CD4-positive, alpha-beta T cell treated with Interleukin-21 for 1 hour (primary cell): ENCODE data around the gene CLCF1.
A peak's percentile ranks its signal among the peaks of the same experiment; 100 is the strongest.
"Not testable (repeated sequence)": the region's sequence is repeated elsewhere in the genome, so short reads cannot be mapped to it uniquely, and the experiment has no call there.

Experiments
- DNase-seq: peaks from one replicate; pipeline ENCODE4 v3.0.0-alpha.2; 2020

CLCF1 gene

GRCh38 chr11:67321313-67321871 is 52.0 kb downstream of the CLCF1 start:
- no peak for DNase-seq

DNA sequence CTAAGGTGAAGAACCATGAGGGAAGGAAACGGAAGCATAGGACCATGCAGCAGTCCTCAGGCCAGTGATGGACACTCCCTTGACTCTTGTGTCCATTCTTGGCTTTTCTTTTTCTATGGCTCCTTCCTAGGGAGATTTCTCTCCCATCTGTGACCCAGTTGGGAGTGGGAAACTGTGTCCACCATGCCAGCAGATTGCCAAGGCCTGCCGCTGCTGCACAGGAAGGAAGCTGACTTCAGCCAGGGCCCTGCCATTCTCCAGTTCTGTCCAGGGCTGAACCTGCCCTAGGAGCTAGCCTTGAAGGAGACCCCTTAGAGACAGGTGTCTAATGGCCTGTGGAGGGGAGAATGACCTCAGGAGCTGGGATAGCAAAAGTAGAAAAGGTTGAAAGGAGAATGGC is 52.7 kb downstream of the CLCF1 start:
- DNase-seq: no peak

DNA sequence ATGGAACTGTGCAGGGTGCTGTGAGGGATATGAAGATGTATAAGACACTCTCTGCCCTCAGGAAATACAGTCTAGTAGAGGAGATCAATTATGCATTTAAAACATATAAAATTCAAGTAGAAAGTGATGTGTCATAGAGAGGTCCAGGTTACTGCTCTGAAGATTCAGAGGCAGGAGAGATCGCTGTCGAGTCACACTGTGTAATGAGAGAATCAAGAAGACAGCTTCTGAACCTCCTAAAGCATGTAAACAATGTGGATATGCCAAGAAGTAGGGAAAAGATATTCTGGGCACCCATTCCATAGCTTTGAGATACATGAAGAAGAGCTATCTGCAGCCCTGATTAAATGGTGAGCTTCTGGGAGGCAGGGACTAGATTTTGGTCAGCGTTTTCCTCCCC is 53.4 kb downstream of the CLCF1 start:
- DNase-seq: no peak

DNA sequence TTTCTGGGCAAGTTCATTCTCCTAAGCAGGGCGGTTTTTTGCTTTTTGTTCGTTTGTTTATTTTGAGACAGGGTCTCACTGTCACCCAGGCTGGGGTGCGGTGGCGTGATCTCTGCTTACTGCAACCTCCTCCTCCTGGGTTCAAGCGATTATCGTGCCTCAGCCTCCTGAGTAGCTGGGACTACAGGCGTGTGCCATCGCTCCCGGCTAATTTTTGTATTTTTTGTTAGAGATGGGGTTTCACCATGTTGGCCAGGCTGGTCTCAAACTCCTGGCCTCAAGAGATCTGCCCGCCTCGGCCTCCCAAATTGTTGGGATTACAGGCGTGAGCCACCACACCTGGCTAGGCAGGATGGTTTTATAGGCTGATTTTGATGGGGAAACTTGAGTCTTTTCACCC is 54.5 kb downstream of the CLCF1 start:
- not testable (repeated sequence) for DNase-seq

DNA sequence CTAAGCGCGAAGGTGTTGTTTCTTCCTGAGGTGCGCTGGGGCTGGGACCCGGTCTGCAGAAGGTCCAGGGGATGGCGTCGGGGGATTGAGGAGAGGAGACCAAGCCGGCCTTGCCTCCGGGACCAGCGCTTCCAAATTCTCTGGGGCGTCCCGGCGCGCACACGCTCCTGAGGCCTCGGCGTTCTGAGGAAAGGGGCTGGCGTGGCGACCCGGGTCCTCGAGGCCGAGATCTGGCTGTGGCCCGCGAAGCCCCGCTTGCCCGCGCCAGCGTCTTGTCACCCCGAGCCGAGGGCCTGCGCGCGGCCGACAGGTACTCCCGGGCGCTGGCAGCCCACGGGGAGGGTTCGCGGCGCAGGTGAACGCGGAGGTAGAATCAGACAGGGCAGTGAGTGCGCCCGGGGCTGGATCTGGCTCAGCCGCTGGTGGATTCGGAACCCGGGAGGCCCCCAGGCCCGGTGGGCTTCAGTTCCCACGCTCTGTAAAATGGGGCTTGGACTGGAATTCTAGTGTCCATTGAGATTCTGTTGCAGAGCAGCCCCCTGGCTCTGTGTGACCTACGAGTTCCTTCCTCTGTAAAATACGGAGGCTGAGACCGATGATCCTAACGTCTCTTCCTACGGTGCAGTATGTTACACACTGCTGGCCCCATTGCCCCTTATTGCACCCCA is 55.4 kb downstream of the CLCF1 start:
- DNase-seq: no peak

DNA sequence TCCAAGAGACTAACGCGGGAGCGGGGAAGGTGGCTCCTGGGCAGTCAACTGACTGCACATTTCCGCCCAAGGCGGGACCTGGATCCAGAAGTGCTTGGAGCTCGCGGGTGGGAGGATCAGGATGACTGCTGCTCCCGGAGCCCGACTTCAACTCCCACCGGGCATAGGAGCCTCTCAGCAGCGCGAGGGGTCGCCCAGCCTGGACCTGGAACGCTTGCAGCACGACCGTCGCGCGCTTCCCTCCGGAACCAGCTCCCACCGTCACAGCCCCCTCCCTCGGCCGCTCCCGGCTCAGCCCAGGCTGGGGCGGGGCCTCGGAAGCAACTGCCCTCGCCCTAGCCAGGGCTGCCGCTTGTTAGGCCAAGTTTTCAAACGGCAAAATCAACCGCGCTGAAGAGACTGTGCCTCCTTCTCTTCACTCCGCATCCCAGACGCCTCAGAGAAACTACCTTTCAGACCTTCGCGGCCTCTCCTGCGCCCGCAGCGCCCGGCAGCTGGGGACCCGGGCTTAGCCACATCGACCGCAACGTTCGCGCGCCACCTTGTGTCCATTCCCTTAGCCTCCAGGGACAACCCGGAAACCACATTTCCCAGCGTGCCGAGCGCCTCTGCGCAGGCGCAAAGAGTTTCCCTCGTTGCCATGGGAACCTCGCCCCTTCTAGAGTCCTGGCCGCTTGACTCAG is 56.1 kb downstream of the CLCF1 start:
- DNase-seq: peak; percentile 98

DNA sequence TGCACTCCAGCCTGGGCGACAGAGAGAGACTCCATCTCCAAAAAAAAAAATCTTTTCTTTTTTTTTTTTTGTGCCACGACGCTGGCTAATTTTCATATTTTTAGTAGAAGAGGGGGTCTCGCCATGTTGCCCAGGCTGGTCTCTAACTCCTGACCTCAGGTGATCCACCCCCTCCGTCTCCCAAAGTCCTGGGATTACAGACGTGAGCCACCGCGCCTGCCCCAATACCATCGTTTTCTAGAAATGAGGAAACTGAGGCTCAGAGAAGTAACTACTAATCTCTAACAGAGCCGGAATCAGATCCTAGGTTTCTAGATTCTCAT is 56.6 kb downstream of the CLCF1 start:
- no peak for DNase-seq

DNA sequence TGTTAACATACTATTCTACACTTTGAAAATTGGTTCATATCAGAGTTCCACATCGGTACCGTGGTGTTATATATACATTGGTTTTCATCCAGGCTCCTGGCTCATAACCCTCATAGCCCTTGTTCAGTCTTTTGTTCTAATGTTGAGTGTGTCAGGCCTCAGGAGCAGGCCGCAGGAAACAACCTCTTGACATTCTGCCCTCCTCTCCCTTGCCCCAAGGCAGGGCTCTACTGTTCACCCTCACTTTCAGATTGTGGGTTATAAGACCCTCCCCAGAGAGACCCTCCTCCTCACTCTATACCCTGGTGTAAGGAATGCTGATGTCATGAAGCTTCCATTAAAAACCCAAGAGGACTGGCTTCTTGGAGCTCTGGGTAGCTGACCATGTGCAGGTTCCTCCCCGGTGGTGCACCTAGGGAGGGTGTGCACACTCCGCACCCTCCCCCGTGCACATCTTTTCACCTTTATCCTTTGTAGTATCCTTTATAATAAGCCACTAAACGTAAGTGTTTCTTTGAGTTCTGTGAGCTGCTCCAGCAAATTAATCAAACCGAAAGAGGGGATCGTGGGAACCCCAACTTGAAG is 58.0 kb downstream of the CLCF1 start:
- DNase-seq: no peak

DNA sequence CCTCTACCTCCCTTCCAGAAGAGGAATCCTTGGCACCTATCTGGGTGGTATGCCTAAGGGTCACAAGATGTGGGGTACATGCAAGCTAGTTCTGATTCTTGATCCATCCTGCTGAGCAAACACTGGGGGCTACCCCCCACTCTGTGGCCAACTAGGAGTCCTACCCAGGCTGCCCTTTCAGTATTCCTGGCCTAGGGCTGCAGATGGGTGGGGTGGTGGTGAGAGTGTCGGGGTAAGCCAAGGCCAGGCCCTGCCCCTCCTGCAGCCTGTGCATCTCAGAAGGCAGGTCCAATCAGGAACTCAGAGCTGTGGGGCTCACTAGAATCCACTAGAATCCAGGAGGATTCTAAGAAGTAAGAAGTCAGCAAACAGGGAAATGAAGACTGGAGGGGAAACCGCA is 59.2 kb downstream of the CLCF1 start:
- DNase-seq: no peak
